ENCODE results near the gene RAPGEF5. TPM values are rescaled to one million over a fixed set of nuclear protein-coding genes. Genes with fewer than 3 reads are reported as not detected.
A peak's percentile ranks its signal among the peaks of the same experiment; 100 is the strongest.

Gene RAPGEF5
- total RNA-seq, 4 donors from 2014 or later: 7.4 to 16.2 (median 12.1) TPM

DNA sequence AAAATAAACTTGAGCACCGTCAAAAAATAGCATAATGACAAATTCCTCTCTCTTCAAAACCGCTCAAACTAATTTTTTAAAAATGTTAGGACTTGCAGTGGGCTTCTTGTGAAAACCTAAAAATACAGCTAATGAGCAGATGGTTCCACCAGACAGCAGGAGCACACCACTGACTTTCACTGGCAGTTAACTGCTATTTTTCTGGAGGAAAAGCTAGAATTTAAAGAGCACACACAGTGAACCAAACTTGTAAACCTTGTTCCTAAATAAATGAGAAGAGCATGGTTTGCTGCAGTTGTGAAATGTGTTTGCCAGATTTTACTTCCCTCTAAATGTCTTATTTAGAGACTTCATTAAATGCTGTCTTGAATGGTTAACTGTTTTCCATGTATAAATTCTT is 143.9 kb downstream of the RAPGEF5 start:
- H3K27ac ChIP-seq: peak overlapping the region in 3 of 4 donors; percentile 48 to 72 (median 66)
- no peaks in the 10 kb centered on the region for H3K36me3 ChIP-seq
- no peak for TF ChIP-seq POLR2A (IDR thresholded peaks at IDR 0.05)
- TF ChIP-seq, protein P1, sequence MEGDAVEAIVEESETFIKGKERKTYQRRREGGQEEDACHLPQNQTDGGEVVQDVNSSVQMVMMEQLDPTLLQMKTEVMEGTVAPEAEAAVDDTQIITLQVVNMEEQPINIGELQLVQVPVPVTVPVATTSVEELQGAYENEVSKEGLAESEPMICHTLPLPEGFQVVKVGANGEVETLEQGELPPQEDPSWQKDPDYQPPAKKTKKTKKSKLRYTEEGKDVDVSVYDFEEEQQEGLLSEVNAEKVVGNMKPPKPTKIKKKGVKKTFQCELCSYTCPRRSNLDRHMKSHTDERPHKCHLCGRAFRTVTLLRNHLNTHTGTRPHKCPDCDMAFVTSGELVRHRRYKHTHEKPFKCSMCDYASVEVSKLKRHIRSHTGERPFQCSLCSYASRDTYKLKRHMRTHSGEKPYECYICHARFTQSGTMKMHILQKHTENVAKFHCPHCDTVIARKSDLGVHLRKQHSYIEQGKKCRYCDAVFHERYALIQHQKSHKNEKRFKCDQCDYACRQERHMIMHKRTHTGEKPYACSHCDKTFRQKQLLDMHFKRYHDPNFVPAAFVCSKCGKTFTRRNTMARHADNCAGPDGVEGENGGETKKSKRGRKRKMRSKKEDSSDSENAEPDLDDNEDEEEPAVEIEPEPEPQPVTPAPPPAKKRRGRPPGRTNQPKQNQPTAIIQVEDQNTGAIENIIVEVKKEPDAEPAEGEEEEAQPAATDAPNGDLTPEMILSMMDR (IDR thresholded peaks at IDR 0.05 in 4 of 5, conservative IDR thresholded peaks at IDR 0.05 in 1 of 5): no peak
- H3K27me3 ChIP-seq: no peaks in the 10 kb centered on the region
- DNase-seq: no peak
- no peaks in the 10 kb centered on the region for H3K9me3 ChIP-seq
- no peak for ATAC-seq
- no peak overlapping the region for H3K4me3 ChIP-seq
- intact Hi-C loops (cut with DNase I; ENCODE audit: low total_unique reads) (no loop called here), in situ Hi-C loops (cut with MboI; ENCODE audit: low sequenced_read_pairs in 4 of 4) (no loop called here)
- H3K4me1 ChIP-seq: peaks cover 0 to 5% of the 10 kb centered on the region in 2 donors

DNA sequence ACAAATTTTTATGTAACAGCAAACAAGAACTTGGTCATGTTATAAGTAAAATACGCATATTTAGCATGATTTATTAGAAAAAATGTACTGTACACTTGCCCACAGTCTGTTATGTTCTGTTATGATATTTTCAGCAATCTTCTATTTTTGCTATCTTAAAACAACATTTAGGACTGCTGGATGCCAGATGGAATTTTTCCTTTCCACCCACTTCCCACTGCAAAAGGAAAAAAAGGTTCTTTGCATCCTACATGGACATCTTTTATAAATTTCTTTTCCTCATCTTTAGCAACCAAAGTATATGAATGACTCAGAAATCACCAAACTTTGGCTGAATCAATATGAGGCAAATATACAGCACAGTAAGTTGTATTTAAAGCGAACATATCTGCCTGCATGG is 146.0 kb downstream of the RAPGEF5 start:
- no peak for TF ChIP-seq POLR2A (IDR thresholded peaks at IDR 0.05)
- TF ChIP-seq, protein P1 (IDR thresholded peaks at IDR 0.05 in 4 of 5, conservative IDR thresholded peaks at IDR 0.05 in 1 of 5): no peak
- Histone ChIP-seq H3K4me1 (peaks cover 0 to 10% of the 10 kb centered on the region in 2 donors), H3K27ac (no peak overlapping the region), H3K9me3 (no peaks in the 10 kb centered on the region), H3K4me3 (no peak overlapping the region), H3K27me3 (no peaks in the 10 kb centered on the region), H3K36me3 (no peaks in the 10 kb centered on the region)
- DNase-seq (no peak), ATAC-seq (no peak)
- intact Hi-C loops (cut with DNase I; ENCODE audit: low total_unique reads): no loop called here
- in situ Hi-C loops (cut with MboI; ENCODE audit: low sequenced_read_pairs in 4 of 4): no loop called here

DNA sequence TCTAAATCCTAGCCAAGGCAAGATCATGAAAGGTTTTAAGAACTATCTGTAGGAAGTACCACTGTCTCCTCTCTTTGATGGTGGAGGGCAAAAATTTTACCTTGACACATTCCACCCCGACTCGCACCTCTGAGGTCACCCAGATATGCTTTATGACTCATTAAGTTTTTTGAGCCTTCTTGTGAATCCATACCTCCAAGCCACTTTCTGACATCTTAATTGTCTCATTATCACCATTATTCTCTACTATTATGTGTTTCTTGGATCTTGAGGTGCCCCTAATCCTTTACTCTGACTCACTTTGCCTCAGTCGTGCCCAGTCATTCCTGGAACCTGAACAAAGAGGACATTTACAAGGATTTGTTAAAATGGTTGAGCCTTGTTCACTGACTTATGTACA is 146.6 kb downstream of the RAPGEF5 start:
- Histone ChIP-seq H3K27ac (no peak overlapping the region), H3K36me3 (no peaks in the 10 kb centered on the region), H3K4me1 (peaks cover 0 to 15% of the 10 kb centered on the region in 2 donors), H3K27me3 (no peaks in the 10 kb centered on the region), H3K9me3 (no peaks in the 10 kb centered on the region), H3K4me3 (no peak overlapping the region)
- TF ChIP-seq, protein P1 (IDR thresholded peaks at IDR 0.05 in 4 of 5, conservative IDR thresholded peaks at IDR 0.05 in 1 of 5): no peak
- TF ChIP-seq POLR2A (IDR thresholded peaks at IDR 0.05): no peak
- DNase-seq: no peak
- intact Hi-C loops (cut with DNase I; ENCODE audit: low total_unique reads): no loop called here
- in situ Hi-C loops (cut with MboI; ENCODE audit: low sequenced_read_pairs in 4 of 4): no loop called here
- no peak for ATAC-seq

DNA sequence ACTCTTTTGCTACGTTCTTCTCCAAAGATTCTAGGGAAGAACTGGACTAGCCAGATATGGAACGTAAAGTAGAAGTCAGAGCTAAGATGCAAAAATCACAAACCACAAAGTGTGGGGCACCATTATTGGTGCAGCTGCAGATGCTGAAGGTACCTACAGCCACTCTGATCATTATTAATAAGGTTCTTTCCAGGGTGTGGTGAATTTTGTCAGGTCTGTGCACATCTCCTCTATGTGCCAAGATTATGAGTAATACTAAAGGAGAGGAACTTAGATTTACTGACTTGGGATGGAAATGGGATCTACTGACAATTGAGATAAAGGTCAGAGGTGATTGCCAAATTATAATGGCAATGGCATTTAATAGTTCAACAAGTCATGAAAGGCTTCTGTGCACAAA is 148.2 kb downstream of the RAPGEF5 start:
- H3K27ac ChIP-seq: no peak overlapping the region
- no peak for DNase-seq
- H3K9me3 ChIP-seq: no peaks in the 10 kb centered on the region

More for the DNA sequence above, 148.2 kb downstream of the RAPGEF5 start:
- H3K4me1 ChIP-seq: peaks cover 0 to 15% of the 10 kb centered on the region in 2 donors
- H3K36me3 ChIP-seq: no peaks in the 10 kb centered on the region
- TF ChIP-seq, protein P1 (IDR thresholded peaks at IDR 0.05 in 4 of 5, conservative IDR thresholded peaks at IDR 0.05 in 1 of 5): no peak
- TF ChIP-seq POLR2A (IDR thresholded peaks at IDR 0.05): no peak
- no peak overlapping the region for H3K4me3 ChIP-seq
- H3K27me3 ChIP-seq: no peaks in the 10 kb centered on the region
- in situ Hi-C loops (cut with MboI; ENCODE audit: low sequenced_read_pairs in 4 of 4) (no loop called here), intact Hi-C loops (cut with DNase I; ENCODE audit: low total_unique reads) (no loop called here)
- no peak for ATAC-seq

Measured in gastrocnemius medialis (tissue), 4 donors.